ENCODE measurements around the gene SYF2.

SYF2 gene

DNA sequence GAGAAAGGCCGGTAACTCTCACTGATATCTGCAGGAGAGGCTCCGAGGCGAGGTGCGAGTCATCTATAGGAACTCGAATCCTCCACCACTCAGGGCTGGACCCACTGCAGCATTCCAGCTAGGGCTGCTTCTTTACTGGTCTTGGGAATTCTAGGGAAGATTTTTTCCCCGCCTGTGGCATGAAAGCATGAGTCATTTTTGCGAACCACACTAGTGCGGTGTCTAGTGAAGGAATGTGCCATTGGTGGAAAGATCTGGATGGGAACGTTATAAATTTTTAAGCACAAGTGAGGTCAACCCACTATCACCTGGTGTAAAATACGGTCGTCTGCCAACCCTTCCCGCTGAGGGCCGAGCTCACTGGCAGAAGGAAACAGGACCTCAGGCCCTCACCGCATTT lies 49.7 kb downstream of the SYF2 start:
- no peak for DNase-seq

DNA sequence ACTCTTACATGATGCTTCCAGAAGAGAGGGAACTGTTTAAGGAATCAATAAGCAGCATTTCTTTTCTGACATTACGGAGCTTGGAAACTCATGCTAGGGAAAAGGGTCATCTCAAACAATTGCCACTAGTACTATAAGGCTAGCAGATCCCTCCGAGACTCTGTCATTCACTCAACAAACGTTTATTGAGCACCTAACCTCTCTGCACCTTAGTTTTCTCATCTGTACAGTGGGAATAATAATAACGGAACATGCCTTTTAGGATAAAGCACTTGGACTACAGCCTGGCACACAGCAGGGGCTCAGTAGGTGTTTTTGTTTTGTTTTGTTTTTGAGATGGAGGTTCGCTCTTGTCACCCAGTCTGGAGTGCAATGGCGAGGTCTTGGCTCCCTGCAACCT lies 51.3 kb downstream of the SYF2 start:
- no peak for DNase-seq

DNA sequence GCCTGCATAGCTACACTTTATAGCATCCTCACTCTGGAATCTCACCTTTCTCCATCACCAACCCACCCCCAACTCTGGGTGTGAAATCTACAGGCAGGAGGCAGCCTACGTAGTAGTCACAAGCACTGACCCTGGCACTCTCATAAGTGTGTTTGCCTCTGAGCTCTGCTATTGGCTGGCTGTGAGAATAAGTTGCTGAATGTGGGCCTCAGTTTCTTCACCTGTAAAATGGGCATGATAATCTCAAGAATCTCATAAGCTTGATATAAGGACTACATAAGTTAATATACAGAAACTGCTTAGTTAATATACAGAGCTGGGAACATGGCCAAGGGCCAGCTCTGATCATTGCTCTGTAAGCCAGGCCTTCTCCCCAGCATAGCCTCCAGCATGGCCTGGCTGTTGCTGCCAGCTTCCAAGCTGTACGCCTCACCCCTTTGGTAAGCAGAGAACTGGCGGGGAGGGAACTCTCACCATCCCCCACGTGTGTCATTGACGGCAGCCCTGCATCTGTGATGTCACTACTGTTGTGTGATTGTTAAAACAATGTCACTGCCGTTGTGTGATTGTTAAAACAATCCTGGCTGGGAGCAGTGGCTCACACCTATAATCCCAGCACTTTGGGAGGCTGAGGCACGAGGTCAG lies 53.3 kb downstream of the SYF2 start:
- no peak for DNase-seq

DNA sequence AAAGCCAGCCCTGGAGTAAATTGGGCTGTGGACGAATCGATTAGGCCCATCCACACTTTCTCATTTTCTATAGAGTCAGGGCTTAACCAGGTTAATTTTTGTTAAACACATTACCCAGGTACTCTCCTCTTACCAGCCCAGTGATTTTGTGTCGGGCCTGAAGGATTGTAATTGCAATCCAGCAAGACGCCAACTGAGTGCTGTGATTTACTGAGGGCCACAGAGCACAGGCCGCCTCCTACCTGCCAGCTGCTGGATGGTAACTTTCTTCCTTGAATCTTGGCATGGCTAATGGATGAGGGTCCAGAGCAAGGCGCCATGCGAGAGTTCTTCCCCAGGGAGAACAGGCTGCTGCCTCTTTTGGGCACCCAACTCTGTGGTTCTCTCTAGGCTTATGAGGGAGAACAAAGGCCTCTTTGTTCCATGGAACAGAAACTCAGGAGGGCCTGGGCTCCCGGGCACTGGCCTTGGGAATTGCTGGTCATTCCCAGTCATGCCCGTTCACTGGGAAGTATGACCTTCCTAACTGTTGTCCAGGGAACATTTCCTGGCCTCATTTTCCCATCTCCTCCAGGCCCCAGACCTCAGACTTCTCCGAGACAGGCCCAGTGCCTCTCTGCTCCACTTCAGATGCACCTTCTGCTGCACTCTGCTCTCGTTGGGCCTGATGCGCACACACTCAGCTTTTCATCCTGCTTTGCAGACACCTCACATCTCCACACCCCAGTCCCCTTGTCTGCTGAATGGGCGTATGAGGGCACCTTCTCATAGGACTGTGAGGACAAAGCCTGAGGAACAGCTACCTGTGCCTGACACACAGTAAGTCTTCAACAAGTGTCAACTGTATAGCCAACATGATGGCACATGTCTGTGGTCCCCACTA lies 57.3 kb downstream of the SYF2 start:
- no peak for DNase-seq

DNA sequence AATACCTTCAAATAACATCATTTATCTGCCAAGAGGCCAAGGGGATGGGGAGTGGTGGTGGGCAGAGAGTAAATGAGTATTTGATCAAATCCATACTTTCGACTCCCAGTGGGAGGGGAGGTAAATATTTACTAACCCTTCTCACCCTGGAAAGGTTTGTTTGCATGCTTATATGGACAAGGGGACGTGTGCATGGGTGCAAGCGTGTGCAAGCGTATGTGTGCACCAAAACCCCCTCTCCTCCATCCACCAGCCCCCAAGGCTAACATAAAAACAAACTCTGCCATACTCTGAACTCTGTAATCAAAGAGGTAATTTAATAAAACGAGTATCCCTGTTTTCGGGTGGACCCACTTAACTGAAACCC lies 58.0 kb downstream of the SYF2 start:
- no peak for DNase-seq

DNA sequence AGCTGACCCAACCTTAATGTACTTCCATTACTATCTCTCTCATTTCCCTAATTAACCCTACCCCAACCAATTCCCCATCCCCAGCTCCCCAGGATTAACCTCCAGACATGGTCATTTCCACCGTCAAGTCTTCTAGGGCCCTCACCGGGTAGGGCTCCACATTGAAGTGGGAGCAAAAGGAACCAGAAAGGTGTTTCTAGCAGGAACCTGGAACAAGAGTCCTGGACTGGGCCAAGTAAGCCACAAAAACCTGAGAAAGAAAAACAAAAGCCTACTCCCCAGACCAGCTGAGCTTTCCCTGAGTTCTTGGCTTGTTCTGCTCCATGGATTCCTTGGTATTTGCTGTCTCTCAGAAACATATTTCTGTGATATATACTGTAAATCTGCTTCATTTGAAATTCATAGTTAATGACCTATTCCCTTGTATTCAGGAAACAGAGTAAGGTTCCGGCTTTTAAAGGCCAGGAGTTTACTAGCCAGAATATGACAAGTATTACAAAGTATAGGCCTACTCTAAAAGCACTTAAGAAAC lies 58.4 kb downstream of the SYF2 start:
- no peak for DNase-seq

All from CD4-positive, alpha-beta T cell treated with Interleukin-12 subunit alpha and Interleukin-12 subunit beta, for 1 hour (primary cell).